Bronchial epithelial cell (primary cell): ENCODE results near the gene RNPEP. TPM values are rescaled to one million over a fixed set of nuclear protein-coding genes. Genes with fewer than 3 reads are reported as not detected.
"Not testable (repeated sequence)": the region's sequence is repeated elsewhere in the genome, so short reads cannot be mapped to it uniquely, and the experiment has no call there.

Experiments used
- DNase-seq: peaks from one replicate; pipeline ENCODE4 v3.0.0-alpha.2; 2010; ENCODE audit warnings: low read depth
- FAIRE-seq: peaks from 2 replicates; lab custom pipeline; 2011; peaks lifted over from hg19 to GRCh38; lab: Jason Lieb, UNC
- H3K27me3 ChIP-seq: 2 replicates; pipeline ENCODE4 v1.5.1; 2011; ENCODE audit warnings: low read length; ENCODE audit not compliant: control insufficient read depth, insufficient read depth
- H3K36me3 ChIP-seq: 2 replicates; pipeline ENCODE4 v1.5.1; 2011; ENCODE audit warnings: low read length; ENCODE audit not compliant: control insufficient read depth, insufficient read depth
- H3K4me3 ChIP-seq: 2 replicates; pipeline ENCODE4 v1.5.1; 2011; ENCODE audit warnings: mild to moderate bottlenecking, low read depth, low read length, control low read depth
- total RNA-seq: library from RNA; depleted of rRNA; stranded (reverse); fragments of >200 nt; gene quantifications from 2 replicates; pipeline ENCODE4 v1.2.1, GENCODE V29; 2014
- TF ChIP-seq, protein P1 (sequence below): IDR thresholded peaks from 2 replicates; pipeline ENCODE4 v1.5.1; 2011; ENCODE audit warnings: mild to moderate bottlenecking, moderate library complexity, low read length, control low read depth, inconsistent platforms; ENCODE audit not compliant: insufficient read depth, severe bottlenecking

RNPEP gene
- total RNA-seq, 1 donor from 2014 or later: 39.8 TPM

DNA sequence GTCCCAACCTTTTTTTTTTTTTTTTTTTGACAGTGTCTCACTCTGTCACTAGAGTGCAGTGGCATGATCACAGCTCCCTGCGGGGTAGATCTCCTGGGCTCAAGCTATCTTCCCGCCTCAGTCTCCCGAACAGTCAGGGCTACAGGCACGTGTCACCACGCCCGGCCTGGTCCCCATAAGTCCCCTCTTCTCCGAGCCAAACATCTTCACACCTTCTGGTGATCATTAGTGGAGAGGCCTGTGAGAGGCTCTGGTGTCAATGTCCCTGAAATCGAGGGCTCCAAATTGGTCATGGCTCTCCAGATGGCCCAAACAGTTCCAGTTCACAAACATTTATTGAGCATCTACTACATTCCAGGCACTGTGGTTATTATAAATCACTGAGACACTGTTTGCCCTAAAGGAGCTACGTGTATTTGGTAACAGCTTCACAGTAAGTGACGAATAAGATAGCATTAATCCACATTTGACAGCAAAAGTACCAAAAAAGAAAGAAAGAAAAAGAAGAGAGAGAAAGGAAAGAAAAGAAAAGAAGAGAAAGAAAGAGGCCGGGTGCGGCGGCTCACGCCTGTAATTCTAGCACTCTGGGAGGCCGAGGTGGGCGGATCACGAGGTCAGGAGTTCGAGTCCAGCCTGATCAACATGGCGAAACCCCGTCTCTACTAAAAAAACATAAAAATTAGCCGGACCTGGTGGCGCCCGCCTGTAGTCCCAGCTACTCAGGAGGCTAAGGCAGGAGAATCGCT lies 28.0 kb upstream of the RNPEP start:
- FAIRE-seq (no peak), DNase-seq (no peak)
- H3K36me3 ChIP-seq: peaks cover 5% of the 10 kb centered on the region
- TF ChIP-seq, protein P1, sequence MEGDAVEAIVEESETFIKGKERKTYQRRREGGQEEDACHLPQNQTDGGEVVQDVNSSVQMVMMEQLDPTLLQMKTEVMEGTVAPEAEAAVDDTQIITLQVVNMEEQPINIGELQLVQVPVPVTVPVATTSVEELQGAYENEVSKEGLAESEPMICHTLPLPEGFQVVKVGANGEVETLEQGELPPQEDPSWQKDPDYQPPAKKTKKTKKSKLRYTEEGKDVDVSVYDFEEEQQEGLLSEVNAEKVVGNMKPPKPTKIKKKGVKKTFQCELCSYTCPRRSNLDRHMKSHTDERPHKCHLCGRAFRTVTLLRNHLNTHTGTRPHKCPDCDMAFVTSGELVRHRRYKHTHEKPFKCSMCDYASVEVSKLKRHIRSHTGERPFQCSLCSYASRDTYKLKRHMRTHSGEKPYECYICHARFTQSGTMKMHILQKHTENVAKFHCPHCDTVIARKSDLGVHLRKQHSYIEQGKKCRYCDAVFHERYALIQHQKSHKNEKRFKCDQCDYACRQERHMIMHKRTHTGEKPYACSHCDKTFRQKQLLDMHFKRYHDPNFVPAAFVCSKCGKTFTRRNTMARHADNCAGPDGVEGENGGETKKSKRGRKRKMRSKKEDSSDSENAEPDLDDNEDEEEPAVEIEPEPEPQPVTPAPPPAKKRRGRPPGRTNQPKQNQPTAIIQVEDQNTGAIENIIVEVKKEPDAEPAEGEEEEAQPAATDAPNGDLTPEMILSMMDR: no peak
- no peaks in the 10 kb centered on the region for H3K27me3 ChIP-seq
- peak overlapping the region; percentile 58 for H3K4me3 ChIP-seq

DNA sequence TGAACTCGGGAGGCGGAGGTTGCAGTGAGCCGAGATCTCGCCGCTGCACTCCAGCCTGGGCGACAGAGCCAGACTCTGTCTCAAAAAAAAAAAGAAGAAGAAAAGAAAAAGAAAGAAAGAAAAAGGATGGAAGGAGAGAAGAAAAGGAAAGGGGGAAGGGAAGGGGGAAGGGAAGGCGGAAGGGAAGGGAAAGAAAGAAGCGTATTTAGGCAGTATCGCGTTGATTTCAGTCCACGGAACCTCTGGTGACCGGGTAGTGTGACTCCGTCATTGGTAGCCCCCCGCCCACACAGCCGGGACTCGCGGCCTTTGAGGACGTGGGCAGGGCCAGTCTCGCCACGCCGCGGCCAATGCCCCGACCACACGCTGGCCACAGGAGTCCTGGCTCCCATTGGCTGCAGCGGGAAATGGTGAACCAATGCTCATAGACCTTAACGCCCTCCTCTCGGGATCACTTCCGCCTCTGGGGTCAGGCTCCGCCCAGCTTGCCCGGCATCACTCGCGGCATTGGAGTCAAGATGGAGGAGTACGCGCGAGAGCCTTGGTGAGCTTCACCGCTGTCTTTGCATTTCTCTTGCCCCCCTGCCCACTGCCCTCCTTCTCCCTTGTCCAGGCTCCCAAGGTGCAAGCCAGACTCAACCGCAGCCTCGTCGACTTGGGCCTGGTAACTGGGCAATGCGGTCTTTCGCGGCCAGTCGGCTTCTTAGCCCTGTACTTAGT lies 27.3 kb upstream of the RNPEP start, which contains the start of gene TIMM17A:
TSS of gene TIMM17A (plus strand) at position 495 of the 720 bp plus-strand sequence. CDS start at position 519, 24 bp downstream.
- Histone ChIP-seq H3K27me3 (no peaks in the 10 kb centered on the region), H3K36me3 (peaks cover 5% of the 10 kb centered on the region), H3K4me3 (peak within 1 kb of the TSS; percentile 58)
- DNase-seq (peak; percentile 92), FAIRE-seq (peak; percentile 66)
- TF ChIP-seq, protein P1: no peak

DNA sequence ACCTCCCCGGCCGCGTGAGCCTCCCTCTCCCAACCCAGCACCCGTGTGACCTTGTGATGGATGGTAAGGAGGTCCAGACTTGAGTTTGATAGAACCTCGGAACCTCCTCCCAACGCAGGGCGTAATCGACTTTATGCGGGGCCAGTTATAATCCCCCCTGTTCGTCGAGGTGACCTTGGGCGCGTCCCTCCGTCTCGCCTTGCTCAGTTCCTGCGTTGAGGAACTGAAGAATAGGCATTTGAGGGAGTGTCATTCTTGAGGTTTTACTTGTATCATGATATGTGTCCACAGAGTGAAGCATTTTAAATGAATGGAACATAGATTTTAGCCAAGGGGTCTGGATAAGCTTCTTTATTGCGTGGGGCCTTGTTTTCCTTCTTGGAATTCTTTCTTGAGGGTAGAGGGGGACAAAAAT lies 26.7 kb upstream of the RNPEP start:
- TF ChIP-seq, protein P1: no peak
- peaks cover 5% of the 10 kb centered on the region for H3K36me3 ChIP-seq
- DNase-seq (no peak), FAIRE-seq (no peak)
- no peaks in the 10 kb centered on the region for H3K27me3 ChIP-seq
- H3K4me3 ChIP-seq: peak overlapping the region; percentile 58

DNA sequence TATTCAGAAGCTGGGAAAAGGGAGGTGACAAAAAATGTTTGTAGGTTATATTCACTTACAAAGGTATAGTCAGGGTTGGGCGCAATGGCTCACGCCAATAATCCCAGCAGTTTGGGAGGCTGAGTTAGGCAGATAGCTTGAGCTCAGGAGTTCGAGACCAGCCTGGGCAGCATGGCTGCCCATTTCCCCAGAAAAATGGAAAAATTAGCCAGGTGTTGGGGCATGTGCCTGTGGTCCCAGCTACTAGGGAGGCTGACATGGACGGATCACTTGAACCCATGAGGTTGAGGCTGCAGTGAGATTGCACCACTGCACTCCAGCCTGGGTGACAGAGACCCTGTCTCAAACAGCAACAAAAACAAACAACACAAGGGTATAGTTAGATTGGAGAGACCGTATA lies 24.1 kb upstream of the RNPEP start:
- peaks cover 10% of the 10 kb centered on the region for H3K36me3 ChIP-seq
- TF ChIP-seq, protein P1: no peak
- DNase-seq (no peak), FAIRE-seq (no peak)
- no peaks in the 10 kb centered on the region for H3K27me3 ChIP-seq
- no peak overlapping the region for H3K4me3 ChIP-seq

DNA sequence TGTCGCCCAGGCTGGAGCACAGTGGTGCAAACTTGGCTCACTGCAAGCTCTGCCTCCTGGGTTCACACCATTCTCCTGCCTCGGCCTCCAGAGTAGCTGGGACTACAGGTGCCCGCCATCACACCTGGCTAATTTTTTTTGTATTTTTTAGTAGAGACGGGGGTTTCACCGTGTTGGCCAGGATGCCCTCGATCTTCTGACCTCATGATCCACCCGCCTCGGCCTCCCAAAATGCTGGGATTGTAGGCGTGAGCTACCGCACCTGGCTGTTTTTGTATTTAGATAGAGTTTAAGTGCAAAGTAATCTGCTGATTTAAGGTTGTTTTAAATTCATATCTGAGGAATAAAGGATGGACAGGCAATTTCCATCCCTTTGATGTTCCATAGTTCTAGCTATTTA lies 20.1 kb upstream of the RNPEP start:
- DNase-seq, H3K4me3 ChIP-seq, H3K27me3 ChIP-seq, FAIRE-seq: not testable (repeated sequence)
- peaks cover 20% of the 10 kb centered on the region for H3K36me3 ChIP-seq

DNA sequence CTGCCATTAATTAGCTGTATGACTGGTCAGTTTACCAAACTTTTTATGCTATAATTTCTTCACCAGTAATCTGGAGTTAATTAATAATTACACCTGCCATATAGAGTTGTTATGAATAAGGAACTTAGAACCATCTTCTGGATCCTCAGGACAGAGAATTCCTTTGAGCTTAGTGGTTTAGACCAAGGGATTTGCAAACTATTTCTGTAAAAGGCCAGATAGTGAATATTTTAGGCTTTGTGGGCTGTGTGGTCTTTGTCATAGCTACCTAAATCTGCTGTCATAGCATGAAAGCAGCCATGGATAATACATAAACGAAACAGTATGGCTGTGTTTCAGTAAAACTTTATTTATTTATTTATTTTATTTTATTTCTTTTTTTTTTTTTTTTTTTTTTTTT lies 18.2 kb upstream of the RNPEP start:
- H3K27me3 ChIP-seq: no peaks in the 10 kb centered on the region
- TF ChIP-seq, protein P1: no peak
- no peak for FAIRE-seq
- no peak overlapping the region for H3K4me3 ChIP-seq
- DNase-seq: no peak
- H3K36me3 ChIP-seq: peaks cover 14% of the 10 kb centered on the region
